Keratinocyte (primary cell): ENCODE results near the gene SORBS2. TPM values are rescaled to one million over a fixed set of nuclear protein-coding genes. Genes with fewer than 3 reads are reported as not detected.

Experiments
- DNase-seq: peaks from one replicate; pipeline ENCODE4 v3.0.0-alpha.2; 2011; ENCODE audit warnings: low read depth, missing footprints, low spot score
- FAIRE-seq: peaks from 2 replicates; lab custom pipeline; 2011; peaks lifted over from hg19 to GRCh38; lab: Jason Lieb, UNC
- H2AFZ ChIP-seq: 2 replicates; pipeline ENCODE4 v1.6.0; 2012; ENCODE audit warnings: low read length, control low read depth, inconsistent platforms; ENCODE audit not compliant: control insufficient read depth
- H3K27ac ChIP-seq: 2 replicates; pipeline ENCODE4 v1.5.1; 2011; ENCODE audit warnings: low read length; ENCODE audit not compliant: control insufficient read depth, insufficient read depth
- H3K27me3 ChIP-seq: 3 replicates; pipeline ENCODE4 v1.6.0; 2011; ENCODE audit warnings: low read length; ENCODE audit not compliant: control insufficient read depth, insufficient read depth; ENCODE audit errors: extremely low read depth
- H3K36me3 ChIP-seq, 2 experiments: 2 replicates in 1 of 2; 3 replicates in 1 of 2; pipeline ENCODE4 v1.5.1; 2011; ENCODE audit warnings: low read length in 2 of 2, mild to moderate bottlenecking in 1 of 2; ENCODE audit not compliant: control insufficient read depth in 2 of 2, insufficient read depth in 2 of 2; ENCODE audit errors: extremely low read depth in 1 of 2
- H3K4me1 ChIP-seq: 3 replicates; pipeline ENCODE4 v1.5.1; 2011; ENCODE audit warnings: low read length; ENCODE audit not compliant: control insufficient read depth, insufficient read depth; ENCODE audit errors: extremely low read depth
- H3K4me2 ChIP-seq: 3 replicates; pipeline ENCODE4 v1.6.0; 2011; ENCODE audit warnings: low read depth, low read length; ENCODE audit not compliant: control insufficient read depth, insufficient read depth; ENCODE audit errors: extremely low read depth
- H3K4me3 ChIP-seq, 3 experiments: fragments of 200-600 bp in 1 of 3; sonication (generic) in 1 of 3; 2 replicates in 2 of 3; 3 replicates in 1 of 3; pipeline ENCODE4 v1.5.1; 2011 to 2016; ENCODE audit warnings: low read length in 3 of 3, mild to moderate bottlenecking in 3 of 3, control low read depth in 2 of 3, inconsistent platforms in 1 of 3, low read depth in 1 of 3, mixed read lengths in 1 of 3, mixed run types in 1 of 3, moderate library complexity in 1 of 3; ENCODE audit not compliant: control insufficient read depth in 2 of 3, insufficient read depth in 2 of 3; ENCODE audit errors: extremely low read depth in 1 of 3
- H3K79me2 ChIP-seq: 2 replicates; pipeline ENCODE4 v1.6.0; 2012; ENCODE audit warnings: low read length; ENCODE audit not compliant: control insufficient read depth, insufficient read depth
- H3K9ac ChIP-seq: 3 replicates; pipeline ENCODE4 v1.6.0; 2011; ENCODE audit warnings: low read length; ENCODE audit not compliant: control insufficient read depth, insufficient read depth; ENCODE audit errors: extremely low read depth
- H3K9me1 ChIP-seq: 3 replicates; pipeline ENCODE4 v1.6.0; 2011; ENCODE audit warnings: low read length; ENCODE audit not compliant: control insufficient read depth, insufficient read depth; ENCODE audit errors: extremely low read depth
- H3K9me3 ChIP-seq: 2 replicates; pipeline ENCODE4 v1.5.1; 2012; ENCODE audit warnings: low read depth, low read length; ENCODE audit not compliant: control insufficient read depth
- H4K20me1 ChIP-seq: 3 replicates; pipeline ENCODE4 v1.6.0; 2011; ENCODE audit warnings: low read length; ENCODE audit not compliant: control insufficient read depth, insufficient read depth; ENCODE audit errors: extremely low read depth
- CTCF ChIP-seq, 3 experiments: IDR thresholded peaks in 1 of 3; conservative IDR thresholded peaks in 1 of 3; optimal IDR thresholded peaks in 1 of 3; 2 replicates in 2 of 3; 3 replicates in 1 of 3; pipeline versions ENCODE3 to v1.5.1; 2011; ENCODE audit warnings: low read length in 3 of 3, mild to moderate bottlenecking in 3 of 3, moderate library complexity in 2 of 3, control low read depth in 1 of 3, inconsistent platforms in 1 of 3; ENCODE audit not compliant: insufficient read depth in 2 of 3; ENCODE audit errors: extremely low read depth in 1 of 3
- EZH2 ChIP-seq: IDR thresholded peaks from one replicate; pipeline ENCODE4 v1.6.1; 2012; ENCODE audit warnings: inconsistent platforms, mild to moderate bottlenecking, low read length, moderate library complexity
- dilution Hi-C: fragments of 300-500 bp; cut with MboI; formaldehyde crosslinking; loops from one replicate; pipeline ENCODE4 v1.7.0; 2020; ENCODE audit warnings: low sequenced_read_pairs; ENCODE audit not compliant: extremely low pct_ligation_motif_present
- polyA plus RNA-seq, 5 experiments: library from polyadenylated mRNA; depleted of rRNA in 3 of 5; stranded (reverse) in 3 of 5; stranded (forward) in 1 of 5; unstranded in 1 of 5; fragments of >200 nt; gene quantifications; 1 replicate in 1 of 5; 2 replicates in 3 of 5; 3 replicates in 1 of 5; pipeline versions ENCODE4 v1.2.1 to v1.2.3, GENCODE V29; 2011 to 2012; ENCODE audit warnings: missing spikeins in 2 of 5, low read depth in 1 of 5, low replicate concordance in 1 of 5

SORBS2 gene
- polyA plus RNA-seq, 1 donor (not counting 4 experiments of a cell fraction or from before 2014, with no cell fraction given) = 0.14 TPM

DNA sequence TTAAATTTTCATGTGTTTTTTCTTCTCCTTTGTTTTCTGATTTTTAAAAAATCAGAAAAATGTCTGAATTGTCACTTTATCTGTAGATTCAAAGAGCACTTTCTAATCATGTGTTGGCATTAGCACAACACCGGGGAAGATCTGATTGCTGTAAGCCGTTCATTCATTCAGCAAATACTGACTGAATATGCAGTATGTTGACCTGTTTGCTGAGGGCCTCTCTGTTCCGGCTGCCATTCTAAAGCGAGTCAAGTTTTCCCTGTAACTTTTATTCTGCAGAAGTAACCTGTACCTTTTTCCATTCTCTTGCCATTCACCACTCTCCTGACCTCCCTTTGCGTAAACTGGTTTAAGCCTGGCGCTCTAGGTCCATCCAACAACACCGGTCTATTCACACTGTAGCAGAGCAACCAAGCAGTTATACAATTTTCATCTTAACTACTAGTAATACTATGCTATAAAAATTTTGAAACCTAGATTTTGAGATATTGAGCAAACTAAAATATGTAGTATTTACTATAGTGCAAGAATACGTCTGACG lies 6.7 kb downstream of the SORBS2 start:
- H3K27ac ChIP-seq = no peak overlapping the region
- H3K4me3 ChIP-seq = no peak overlapping the region
- H3K9ac ChIP-seq = no peak overlapping the region
- DNase-seq (no peak), FAIRE-seq (no peak)
- H3K79me2 ChIP-seq = no peaks in the 10 kb centered on the region
- H3K9me1 ChIP-seq = no peaks in the 10 kb centered on the region
- dilution Hi-C loops = no loop called here
- no peak for TF ChIP-seq EZH2
- TF ChIP-seq CTCF (optimal IDR thresholded peaks at IDR 0.05 in 1 of 3, IDR thresholded peaks at IDR 0.05 in 1 of 3, conservative IDR thresholded peaks at IDR 0.05 in 1 of 3; ENCODE audit: extremely low read depth in 1 of 3, insufficient read depth in 2 of 3, low read length in 3 of 3) = no peak
- H3K27me3 ChIP-seq = no peaks in the 10 kb centered on the region
- no peaks in the 10 kb centered on the region for H3K4me1 ChIP-seq
- H3K36me3 ChIP-seq = no peaks in the 10 kb centered on the region
- H3K9me3 ChIP-seq = no peaks in the 10 kb centered on the region
- H2AFZ ChIP-seq = no peak overlapping the region
- no peaks in the 10 kb centered on the region for H4K20me1 ChIP-seq
- no peak overlapping the region for H3K4me2 ChIP-seq

DNA sequence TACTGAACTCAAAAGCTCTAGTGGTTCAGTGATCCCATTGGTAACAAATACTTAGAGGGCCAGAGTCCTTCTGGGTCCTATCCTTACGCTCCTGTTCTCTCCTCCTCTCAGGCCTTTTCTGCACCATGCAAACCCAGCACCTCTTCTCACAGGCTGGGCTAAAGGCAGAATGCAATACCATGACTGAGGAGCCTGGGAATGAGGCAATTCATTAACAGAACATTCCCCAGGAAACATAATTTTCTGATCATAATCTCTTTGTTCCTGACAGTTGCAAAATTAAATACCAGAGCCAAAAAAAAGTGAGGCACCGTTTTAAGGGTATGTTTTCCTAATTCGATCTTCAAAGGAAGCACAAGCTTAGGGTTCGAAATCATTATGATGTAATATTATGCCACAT lies 9.0 kb downstream of the SORBS2 start:
- no peaks in the 10 kb centered on the region for H3K9me1 ChIP-seq
- H3K36me3 ChIP-seq = no peaks in the 10 kb centered on the region
- H3K27ac ChIP-seq = no peak overlapping the region
- H2AFZ ChIP-seq = no peak overlapping the region
- dilution Hi-C loops = no loop called here
- no peak overlapping the region for H3K4me3 ChIP-seq
- no peaks in the 10 kb centered on the region for H4K20me1 ChIP-seq
- TF ChIP-seq EZH2 = no peak
- no peak for TF ChIP-seq CTCF (optimal IDR thresholded peaks at IDR 0.05 in 1 of 3, IDR thresholded peaks at IDR 0.05 in 1 of 3, conservative IDR thresholded peaks at IDR 0.05 in 1 of 3; ENCODE audit: extremely low read depth in 1 of 3, insufficient read depth in 2 of 3, low read length in 3 of 3)
- FAIRE-seq (no peak), DNase-seq (no peak)
- no peak overlapping the region for H3K9ac ChIP-seq
- no peaks in the 10 kb centered on the region for H3K79me2 ChIP-seq
- H3K4me2 ChIP-seq = no peak overlapping the region
- no peaks in the 10 kb centered on the region for H3K27me3 ChIP-seq
- no peaks in the 10 kb centered on the region for H3K4me1 ChIP-seq
- no peaks in the 10 kb centered on the region for H3K9me3 ChIP-seq
